GM19467 (cell line): ENCODE results near the gene GRID2IP.
"Not testable (repeated sequence)": the region's sequence is repeated elsewhere in the genome, so short reads cannot be mapped to it uniquely, and the experiment has no call there.

ENCODE experiments used
- ATAC-seq: cut with Tn5 transposase; IDR thresholded peaks from one replicate; pipeline ENCODE4 v1.9.1; 2021; ENCODE audit warnings: mild to moderate bottlenecking, moderate library complexity; ENCODE audit not compliant: unreplicated experiment

The GRID2IP gene

DNA sequence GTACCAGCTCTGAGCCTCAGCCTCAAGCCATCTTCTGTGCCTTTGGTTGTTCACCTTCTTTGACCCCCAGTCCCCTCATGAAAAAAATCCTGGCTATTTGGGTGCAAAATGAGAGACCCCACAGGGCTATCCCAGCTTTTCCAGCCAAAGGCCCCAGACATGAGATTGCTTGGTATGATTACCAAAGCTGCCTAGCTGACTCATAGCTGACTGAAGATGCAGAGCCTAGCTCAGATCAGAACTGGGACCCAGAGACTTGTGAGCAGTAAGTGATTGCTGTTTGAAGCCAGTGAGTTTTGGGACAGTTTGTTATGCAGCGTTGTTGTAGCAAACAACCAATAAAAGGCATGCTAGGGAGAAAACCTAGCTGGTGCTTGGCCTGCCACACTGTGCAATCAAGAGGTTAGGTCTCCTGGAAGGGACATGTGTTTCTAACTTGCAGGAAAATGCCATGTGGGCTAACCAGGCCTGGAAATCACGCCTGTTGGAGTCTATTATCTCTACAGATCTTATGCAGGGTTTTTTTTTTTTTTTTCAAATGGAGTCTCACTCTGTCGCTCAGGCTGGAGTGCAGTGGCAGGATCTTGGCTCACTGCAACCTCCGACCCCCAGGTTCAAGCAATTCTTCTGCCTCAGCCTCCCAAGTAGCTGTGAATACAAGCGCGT is 55.5 kb downstream of the GRID2IP start:
- no peak for ATAC-seq

DNA sequence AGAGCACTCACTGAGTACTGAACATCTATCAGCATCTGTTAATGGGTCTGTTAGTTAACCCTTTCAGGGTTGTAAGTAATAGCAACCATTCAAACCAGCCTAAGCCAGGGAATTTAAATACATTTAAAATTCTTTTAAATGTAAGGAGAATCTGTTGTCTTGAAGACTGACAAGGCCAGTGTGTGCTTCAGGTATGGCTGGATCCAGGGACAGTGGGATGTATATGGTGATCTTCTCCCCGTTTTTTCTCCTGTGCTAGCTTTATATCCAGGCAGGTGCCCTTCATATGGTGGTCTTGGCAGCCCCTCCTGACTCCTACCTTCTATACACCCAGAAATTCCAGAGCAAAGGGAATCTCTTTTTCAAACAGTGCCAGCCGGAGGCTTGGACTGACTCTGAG is 56.9 kb downstream of the GRID2IP start:
- ATAC-seq, result no peak

DNA sequence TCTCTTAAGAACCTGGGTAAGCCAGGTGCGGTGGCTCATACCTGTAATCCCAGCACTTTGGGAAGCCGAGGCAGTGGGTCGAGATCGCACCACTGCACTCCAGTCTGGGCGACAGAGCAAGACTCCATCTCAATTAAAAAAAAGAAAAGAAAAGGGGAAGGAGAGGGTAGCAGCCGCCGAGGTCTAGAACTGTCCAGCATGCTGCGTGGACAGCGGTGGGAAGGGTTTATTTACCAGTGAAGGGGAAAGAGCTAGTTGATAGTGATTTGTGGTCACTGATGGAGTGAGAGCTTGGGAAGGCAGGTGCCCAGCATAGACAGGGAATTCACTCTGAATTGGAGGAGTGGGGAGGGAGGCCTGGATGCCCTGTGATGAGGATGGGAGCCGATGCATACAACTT is 60.1 kb downstream of the GRID2IP start:
- ATAC-seq, result no peak

DNA sequence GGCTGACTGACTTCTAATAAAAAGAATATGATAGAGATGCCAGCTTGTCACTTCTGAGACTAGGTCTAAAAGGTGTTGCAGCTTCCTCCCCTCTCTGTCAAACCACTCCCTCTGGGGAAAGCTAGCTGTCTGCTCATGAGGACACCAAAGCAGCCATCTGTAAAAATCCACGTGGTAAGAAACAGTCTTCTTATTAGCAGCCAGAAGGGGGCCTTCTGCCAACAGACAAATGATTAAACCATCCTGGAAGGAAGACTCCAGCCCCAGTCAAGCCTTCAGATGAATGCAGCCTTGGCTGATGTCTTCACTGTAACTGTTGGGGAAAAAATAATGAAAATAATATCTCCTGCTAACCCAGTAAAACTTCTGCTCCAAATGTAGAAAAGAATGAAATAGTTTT is 61.6 kb downstream of the GRID2IP start:
- no peak for ATAC-seq

DNA sequence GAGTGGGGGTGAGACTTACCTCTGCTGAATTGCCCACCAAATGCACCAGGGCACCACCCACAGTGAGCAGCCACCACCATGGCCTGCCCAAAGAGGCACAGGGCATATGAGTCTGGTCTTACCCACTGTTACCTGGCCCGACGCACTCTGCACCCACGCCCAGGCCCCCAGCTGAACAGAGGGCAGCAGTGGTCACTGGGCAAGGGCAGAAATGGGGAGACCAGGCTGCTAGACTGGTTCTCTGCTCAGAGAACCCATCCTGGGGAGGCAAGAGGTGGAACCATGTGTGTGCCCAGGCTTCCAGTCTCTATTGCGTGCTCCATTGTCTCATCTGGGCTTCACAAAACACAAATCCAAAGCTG is 64.1 kb downstream of the GRID2IP start:
- ATAC-seq, result no peak

DNA sequence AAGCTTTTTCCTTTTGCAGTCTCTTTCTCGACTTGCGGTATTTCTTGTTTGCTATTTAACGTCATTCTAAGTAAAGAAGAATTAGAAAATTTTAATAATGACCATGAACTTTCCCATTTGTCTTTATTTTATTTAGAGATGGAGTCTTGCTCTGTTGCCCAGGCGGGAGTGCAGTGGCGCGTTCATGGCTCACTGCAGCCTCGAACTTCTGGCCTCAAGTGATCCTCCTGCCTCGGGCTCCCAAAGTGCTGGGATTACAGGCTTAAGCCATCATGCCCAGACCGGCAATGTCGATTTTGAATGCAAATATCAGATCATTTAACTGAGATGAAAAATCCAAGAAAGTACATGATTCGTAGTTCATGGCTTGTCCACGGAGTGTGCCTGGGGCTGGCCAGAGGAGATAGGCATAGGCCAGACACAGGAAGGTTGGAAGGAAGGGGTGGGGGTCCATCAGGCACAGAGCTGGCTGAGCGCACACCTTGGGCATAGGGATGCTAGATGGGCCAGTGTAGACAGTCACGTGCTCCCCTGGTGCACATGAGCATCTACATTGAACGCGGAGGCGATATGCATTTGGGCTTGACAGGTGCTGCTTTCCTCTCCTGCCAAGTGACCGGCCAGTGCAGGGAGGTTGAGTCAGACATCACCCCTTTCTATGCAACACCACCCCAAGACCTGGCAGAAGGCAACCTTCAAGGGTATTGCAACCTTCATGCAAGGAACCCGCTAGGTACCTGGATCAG is 64.7 kb downstream of the GRID2IP start:
- no peak for ATAC-seq

DNA sequence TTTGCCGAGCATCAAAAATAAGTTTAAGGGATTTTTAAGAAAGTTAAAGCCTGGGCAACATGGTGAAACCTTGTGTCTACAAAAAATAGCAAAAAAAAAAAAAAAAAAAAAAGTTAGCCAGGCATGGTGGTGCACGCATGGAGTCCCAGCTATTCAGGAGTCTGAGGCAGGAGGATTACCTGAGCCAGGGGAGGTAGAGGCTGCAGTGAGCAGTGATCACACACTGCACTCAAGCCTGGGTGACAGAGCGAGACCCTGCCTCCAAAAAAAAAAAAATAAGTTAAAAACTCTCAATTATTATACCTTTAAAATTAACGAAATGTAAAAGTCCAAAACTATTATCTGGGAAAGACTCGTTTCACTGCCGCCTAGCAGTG is 68.5 kb downstream of the GRID2IP start:
- no peak for ATAC-seq

DNA sequence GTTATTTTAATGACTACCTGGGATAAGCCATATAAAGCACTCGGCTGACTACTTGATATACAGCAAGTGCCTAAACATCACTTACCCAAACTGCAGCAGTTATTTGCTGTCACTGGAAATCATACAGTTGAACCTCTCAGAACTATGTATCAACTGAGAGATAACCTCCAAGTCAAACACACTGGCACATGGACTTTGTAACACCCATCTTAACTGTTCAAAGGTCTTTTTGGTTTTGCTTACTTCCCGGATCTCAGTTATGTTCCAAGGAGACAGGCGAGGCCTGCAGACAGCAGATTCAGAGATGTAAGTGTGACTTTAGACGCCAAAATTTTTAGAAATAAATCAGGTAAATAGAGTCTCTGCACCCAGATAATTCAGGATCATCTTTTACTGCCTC is 69.0 kb downstream of the GRID2IP start:
- no peak for ATAC-seq

DNA sequence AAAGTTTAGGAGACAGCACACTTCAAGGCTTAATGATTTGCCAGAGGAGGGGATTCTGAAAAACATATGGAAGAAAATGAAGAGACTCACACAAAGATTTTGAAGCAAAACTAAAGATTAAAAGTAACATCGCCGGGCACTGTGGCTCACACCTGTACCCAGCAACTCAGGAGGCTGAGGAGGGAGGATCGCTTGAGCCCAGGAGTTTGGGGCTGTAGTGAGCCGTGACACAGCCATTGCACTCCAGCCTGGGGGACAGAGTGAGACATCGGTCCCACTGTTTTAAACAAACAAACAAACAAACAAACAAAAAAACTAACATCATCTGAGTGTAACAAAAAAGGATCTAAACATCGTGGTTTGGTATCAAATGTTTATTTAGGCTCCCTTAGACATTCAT is 69.8 kb downstream of the GRID2IP start:
- ATAC-seq, result no peak

DNA sequence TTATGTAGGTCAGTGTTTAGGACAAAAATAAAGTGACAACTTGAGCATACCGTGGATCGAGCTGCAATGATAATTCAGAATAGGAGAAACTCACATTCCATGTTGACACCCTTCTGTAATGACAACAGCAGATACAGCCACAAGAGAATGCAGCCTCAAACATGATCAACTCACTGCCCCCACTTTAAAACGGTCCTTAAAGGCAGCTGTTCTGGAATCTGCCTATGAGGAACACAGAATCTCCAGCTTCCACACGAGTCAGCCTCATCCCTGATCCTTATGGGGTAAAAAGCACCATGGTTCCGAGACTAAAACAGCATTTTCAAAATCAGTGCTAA is 71.0 kb downstream of the GRID2IP start:
- ATAC-seq, result no peak

DNA sequence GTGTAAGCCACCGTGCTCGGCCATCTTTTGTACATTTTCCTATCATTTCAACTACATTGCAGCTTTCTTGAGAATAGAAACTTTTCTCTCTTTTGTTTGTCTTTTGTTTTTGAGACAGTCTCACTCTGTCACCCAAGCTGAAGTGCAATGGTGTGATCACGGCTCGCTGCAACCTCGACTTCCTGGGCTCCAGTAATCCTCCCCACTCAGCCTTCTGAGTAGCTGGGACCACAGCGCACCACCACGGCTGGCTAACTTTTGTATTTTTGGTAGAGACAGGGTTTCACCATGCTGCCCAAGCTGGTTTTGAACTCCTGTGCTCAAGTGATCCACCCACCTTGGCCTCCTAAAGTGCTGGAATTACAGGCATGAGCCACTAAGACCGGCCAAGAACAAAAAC is 72.2 kb downstream of the GRID2IP start:
- no peak for ATAC-seq

DNA sequence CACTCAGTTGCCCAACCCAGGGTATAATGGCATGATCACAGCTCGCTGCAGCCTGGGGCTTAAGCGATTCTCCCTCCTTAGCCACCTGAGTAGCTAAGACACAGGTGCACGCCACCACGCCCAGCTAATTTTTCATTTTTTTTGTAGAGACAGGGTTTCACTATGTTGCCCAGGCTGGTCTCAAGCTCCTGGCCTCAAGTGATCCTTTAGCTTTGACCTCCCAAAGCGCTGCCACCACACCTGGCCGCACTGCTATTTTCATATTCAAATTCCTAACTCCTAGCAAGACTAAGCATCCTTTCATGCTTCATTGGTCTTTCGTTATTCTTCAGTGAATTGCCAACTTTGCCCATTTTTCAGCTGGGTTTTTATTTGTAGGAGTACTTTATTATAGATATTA is 73.1 kb downstream of the GRID2IP start:
- no peak for ATAC-seq

DNA sequence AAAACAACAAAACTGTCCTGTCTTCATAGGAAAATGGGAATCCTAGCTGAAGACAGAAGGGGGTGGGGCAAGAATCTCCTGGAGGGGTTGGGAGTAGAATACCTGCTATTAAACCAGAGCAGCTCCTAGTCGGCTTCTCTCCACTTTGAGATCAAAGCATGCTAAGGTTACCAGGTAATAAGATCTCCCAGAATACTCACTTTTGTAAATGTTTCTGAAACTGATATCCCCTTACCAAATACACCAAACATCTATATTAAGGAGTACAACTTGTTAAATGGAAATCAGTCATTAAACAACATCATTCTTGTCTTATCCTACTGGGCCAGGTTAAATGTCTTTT is 74.0 kb downstream of the GRID2IP start:
- no peak for ATAC-seq

DNA sequence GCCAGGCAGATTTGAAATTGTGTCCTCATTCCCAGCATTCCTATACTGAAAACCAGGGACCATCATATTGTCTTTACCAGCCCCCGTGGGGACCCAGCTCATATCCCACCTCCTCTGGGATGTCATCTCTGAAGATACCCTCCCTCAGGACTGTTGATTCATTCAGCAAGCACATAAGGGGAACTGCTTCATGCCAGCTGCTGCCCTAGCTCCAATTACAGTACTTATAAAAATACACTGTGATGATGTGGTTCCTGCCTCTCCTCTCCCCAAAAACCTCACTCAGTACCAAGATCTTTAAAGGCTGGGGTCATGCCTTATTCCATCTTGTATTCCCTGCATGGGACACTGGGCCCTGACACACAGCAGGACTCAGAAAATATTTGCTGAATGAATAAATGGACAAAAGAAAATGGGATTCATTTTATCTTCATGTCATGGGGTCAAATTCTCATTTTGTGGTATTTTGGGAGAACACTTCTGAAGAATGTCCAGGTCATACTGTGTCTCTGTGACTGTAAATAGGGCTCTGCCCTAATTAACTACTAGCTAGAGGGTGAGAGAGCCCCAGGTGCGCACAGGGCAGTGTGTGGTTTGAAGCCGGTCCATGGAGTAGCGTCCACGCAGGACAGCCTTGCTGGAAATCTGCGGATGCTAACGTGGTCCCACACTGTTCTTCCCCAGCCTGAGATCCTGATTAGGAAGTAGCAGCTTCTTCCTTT is 74.5 kb downstream of the GRID2IP start:
- no peak for ATAC-seq

DNA sequence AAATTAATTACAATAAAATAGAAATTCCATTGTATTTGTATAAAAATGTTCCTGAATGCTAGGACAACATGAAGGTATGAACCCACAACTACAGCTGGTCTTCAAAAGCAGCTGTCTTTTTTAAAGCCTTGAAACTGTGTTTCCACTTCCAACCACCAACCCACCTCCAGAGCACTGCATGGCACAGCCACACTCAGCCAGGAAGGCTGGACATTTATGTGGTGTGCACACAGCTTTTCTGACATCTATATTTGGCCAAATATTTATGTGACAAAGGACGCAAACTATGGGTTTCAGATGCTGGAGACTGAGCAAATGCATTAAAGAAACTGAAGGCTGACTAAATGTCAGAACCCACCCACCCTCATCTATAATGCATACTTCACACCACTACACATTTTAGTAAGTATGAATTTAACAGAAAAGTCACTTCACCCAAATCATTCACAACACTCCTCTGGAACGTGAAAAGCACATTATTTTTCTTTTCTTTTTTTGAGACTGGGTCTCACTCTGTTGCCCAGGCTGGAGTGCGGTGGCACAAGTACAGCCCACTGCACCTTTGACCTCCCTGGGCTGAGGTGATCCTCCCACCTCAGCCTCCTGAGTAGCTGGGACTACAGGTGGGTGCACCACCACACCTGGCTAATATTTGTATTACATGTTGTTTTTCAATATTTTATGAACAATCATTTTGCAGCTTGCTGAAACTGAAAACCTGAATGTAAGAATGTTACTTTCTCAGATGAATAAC is 75.7 kb downstream of the GRID2IP start:
- ATAC-seq, result no peak

DNA sequence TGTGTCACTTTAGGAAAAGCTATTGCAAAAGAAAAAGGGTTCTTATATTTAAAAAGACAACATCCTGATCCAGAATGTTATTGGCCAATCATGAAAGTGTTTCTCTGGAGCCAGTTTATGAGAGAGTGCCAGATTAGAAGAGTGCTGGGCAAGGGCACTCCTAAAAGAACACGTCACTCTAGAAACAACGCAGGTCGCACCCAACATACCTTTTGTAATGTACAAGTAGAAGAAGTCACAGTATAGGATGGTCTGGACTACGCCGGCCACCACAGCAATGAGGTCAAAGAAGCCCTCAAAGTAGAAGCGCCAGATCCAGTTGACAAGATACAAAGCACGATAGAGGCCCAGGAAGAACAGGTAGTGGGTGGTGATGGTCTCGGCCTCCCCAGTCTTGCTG is 85.4 kb downstream of the GRID2IP start:
- ATAC-seq, result no peak

DNA sequence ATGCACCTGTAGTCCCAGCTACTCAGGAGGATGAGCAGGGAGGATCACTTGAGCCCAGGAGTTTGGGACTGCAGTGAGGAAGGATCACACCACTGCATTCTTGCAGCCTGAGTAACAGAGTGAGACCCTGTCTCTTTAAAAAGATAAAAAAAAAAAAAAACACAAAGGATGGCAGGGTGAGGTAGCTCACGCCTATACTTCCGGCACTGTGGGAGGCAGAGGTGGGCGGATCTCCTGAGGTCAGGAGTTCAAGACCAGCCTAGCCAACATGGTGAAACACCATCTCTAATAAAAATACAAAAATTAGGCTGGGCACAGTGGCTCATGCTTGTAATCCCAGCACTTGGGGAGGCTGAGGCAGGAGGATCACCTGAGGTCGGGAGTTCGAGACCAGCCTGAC is 87.7 kb downstream of the GRID2IP start:
- not testable (repeated sequence) for ATAC-seq

DNA sequence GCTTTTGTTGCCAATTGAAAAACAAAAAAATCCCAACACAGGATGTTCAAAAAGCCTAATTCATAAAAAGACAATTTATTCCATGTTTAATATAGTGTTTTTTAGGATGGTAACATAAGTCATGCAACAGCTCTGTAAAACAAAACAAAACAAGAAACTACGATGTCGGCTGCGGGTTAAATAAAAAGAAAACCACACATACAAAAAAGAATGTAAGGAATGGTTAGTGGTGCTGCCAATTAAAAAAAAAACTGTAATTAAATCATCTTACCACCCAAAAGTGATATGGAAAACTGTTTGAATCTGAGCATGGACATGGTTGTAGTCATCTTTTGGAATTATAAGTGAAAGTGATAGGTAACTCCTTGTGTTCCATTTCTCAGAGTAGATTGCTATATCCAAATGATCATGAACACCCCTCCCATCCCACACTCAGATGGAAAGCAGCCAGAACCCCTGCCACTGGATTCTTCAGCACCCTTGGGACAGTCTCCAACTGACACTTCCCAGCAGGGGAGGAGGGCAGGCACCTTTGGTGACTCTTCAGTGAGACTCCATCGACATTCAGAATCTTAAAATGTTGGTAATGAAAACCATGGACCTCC is 89.2 kb downstream of the GRID2IP start:
- ATAC-seq, result no peak

DNA sequence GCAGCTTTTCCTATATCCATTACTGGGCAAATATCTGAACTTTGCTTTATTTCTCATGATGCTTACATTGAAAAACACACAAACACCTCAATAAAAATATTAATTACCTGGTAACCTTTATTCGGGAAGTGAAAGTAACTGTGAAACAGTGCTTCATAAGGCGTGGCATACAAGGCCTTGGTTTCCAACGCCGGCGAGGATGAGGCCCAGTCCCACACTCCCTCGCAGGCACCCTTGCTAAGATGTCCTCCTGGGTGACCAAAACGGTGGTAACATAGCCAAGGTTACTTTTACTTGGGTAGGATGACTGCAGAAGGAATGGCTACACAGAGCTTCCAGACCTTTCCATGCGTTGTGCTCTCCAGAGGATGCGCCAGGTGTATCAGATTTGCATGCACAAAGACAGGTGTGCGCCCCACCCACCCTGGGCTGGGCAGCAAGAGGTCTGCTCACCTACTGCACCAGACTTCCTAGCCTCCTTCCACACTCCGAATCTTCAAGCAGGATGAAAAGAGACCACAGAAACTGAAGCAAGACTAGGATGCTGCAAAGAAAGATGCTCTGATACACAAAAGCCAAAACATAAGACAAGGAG is 90.2 kb downstream of the GRID2IP start:
- ATAC-seq, result no peak

DNA sequence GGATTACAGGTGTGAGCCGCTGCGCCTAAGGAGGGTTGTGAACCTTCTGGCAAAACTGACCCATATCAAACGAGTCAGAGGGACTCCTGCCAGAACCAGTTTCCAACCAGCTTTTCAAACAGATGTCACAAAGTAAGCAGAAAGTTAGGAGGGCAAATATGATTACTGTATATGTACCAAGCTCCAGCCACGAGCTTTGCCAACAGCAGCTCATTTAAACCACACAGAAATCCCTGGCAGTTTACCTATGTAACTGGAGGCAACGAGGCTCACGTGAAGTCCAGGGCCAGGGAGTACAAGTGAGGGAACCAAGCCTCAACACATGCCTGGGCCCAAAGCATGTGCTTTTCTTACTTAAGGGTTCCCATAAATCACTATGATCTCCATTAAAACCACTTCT is 91.0 kb downstream of the GRID2IP start:
- ATAC-seq, result no peak

DNA sequence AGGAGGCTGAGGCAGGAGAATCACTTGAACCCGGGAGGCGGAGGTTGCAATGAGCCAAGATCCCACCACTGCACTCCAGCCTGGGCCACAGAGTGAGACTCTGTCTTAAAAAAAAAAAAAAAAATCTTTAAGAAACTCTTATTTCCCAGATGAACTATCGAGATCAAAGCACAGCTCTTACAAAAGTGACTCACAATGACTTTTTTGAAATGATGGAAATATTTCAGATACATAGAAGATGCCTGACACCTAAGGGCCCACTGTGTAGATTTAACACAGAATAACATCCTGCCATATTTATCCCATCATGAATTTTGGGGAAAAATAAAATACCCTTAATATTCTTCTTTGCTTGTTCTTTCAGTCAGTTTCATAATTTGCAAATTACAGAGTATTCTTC is 92.6 kb downstream of the GRID2IP start:
- ATAC-seq, result not testable (repeated sequence)
